NCI-H345 (cell line): Measurements from ENCODE around the gene PYGB.
"Not testable (repeated sequence)": the region's sequence is repeated elsewhere in the genome, so short reads cannot be mapped to it uniquely, and the experiment has no call there.

ENCODE experiments used
- DNase-seq: peaks from one replicate; lab custom pipeline; 2025; lab: John Stamatoyannopoulos, UW

PYGB gene

GRCh38 chr20:25249198-25249931 lies 1.5 kb downstream of the PYGB start:
- no peak for DNase-seq

DNA sequence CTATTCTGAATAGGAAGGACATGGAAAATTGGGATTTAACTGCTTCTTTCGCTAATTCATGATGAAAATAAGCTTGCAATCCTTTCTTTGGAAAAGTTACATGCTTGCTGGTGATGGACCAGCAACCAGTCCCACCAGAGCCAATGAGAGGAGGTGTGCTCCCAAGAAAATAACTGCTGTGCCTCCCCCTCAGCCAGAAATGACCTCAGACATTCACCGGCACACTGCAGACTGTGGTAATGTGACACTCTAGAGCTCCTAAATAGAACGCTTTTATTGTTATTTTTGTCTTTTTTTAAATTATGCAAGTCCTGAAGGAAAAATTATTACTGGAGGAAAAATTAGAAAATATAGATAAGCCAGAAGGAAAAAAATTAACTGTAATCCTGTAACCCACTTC lies 2.6 kb downstream of the PYGB start:
- no peak for DNase-seq

DNA sequence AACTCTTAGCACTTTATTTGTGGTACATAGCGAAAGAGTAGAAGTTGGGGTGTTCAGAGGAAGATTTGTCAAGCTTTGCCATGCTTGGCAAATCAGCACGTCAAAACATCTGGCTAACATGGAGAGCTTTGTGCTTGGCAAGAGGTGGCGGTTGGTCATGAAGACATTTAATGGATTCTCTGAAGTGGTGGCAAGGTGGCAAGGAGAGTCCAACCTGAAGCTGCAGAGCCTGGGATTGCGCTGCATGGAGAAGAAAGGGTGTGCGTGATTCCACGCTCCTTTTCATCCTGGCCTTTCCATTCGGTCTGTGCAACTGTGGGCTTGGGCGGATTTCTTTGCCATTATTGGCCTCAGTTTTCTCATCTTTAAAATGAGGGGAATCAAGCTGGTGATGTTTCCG lies 3.1 kb downstream of the PYGB start:
- DNase-seq: no peak

DNA sequence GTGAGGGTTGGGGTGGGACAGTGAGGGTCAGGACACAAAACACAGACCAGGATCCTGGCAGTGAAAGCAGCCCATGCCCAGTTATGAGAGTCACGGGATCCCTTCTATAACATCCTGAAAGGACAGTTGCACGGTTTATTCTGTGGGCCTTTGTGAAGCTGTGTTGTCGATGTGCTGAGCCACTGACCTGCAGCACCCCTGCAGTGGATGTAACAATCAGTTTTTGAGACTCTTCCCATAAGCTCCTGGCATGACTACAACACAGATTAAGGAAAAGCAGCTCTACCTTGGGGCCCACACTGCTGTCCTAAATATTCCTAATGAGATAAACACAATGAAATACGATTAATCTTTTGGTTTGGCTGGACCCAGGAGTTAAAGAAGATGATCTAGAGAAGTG lies 3.7 kb downstream of the PYGB start:
- no peak for DNase-seq

- no peak for DNase-seq
Observed at GRCh38 chr20:25252230-25252651, 4.4 kb downstream of the PYGB start.

DNA sequence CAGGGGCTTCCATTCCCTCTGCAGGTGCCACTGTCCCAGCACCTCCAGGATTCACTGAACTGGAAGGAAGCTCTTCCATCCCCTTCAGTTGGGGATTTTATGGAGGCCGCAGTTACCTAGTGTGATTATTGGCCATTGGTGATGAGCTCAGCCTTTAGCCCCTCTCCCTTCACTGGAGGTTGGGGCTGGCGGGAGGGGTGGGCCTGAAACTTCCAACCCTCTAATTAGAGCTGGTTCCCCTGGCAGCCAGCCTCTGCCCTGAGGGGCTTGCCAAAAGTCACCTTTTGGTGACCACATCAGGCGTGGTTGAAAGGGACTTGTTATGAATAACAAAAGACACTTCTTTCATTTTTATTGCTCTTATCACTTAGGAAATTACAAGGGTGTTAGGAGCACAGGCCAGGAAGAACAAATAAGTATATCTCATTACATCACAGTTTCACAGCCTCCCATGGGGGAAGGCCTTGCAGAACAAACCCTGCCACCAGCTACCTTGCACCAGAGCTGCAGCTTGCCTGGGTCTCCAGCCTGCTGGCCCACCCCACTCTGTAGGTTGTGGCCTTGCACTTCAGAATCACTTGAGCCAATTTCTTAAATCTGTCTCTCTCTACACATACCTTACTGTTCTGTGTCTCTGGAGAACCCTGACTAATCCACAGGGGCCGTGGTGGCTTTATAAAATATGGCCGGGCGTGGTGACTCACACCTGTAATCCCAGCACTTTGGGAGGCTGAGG lies 5.0 kb downstream of the PYGB start:
- DNase-seq: no peak

- DNase-seq: no peak
Observed at GRCh38 chr20:25253606-25254275, 5.9 kb downstream of the PYGB start.

DNA sequence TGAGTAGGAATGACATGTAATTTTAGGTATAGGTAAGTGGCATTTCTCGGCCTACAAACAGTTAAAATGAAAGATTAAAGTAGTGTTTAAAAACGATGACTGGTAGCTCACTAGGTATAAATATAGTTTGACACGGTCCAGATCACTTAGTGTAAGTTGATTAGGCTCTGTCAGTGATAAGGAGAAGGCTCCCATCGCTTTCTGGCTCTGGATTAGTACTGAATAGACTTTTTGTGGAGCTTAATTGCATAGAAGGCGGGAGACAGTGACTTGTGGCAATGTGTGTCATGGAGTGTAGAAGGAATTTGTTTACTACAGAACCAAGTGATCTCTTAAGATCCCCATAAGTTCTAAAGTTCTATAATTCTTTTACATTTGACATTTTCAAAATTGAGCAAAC lies 6.7 kb downstream of the PYGB start:
- no peak for DNase-seq

DNA sequence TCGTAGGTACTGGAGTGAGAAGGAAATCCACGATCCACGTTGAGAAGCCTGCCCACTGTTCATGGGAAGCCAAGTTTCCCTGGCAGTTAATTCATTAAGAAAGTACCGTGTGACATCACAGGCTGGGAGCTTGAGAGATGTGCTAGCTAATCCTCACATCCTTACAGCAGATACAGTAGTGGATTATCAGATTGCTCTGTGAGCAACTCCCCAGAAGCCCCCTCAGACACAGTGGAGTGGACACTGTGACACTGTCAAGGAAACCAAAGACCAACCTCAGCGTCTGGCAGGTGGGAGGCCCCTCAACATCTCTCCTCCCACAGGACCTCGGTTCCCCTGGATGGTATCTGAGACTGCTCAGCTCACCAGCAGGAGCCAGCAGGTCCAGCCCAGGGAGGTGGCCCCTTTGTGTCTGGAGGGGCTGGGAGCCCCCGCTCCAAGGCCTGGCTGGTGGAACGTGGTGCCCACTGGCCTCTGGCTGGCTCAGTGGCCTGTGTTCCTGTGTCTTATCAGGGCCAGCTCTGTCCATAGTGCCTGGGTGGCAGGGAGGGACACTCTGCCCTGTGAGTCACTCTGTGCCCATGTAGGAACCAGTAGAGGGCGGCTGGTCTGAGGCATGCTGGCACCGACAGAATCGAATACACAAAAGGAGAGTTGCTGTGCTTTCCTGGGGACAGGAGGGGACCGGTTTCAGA lies 7.2 kb downstream of the PYGB start:
- DNase-seq: no peak

DNA sequence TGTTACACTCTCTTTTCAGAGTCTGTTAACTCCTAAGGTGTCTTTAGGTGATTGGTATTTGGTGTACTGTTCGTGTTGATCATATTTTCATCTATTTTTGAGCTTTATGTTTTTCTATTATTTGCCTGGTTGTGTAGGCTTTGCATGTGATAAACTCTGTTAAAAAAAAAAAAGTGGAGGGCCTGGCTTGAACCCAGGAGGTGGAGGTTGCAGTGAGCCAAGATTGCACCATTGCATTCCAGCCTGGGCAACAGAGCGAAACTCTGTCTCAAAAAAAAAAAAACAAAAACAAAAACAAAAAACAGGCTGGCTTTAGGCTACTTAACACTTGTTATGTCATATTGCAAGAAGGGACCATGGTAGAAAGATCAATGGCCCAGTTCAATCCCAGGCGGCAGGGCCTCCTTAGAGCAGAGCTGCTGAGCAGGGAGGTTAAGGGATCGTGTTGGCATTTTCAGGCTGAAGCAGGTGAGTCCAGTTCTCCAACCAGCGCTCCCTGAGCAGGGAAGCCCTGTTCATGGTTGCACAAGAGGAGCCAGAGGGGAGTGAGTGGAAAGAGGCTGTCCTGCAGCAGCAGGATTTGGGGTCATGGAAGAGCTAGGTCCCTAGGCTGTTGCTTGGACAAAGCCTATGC lies 8.5 kb downstream of the PYGB start:
- DNase-seq: no peak

GRCh38 chr20:25257130-25257529 lies 9.2 kb downstream of the PYGB start:
- no peak for DNase-seq

DNA sequence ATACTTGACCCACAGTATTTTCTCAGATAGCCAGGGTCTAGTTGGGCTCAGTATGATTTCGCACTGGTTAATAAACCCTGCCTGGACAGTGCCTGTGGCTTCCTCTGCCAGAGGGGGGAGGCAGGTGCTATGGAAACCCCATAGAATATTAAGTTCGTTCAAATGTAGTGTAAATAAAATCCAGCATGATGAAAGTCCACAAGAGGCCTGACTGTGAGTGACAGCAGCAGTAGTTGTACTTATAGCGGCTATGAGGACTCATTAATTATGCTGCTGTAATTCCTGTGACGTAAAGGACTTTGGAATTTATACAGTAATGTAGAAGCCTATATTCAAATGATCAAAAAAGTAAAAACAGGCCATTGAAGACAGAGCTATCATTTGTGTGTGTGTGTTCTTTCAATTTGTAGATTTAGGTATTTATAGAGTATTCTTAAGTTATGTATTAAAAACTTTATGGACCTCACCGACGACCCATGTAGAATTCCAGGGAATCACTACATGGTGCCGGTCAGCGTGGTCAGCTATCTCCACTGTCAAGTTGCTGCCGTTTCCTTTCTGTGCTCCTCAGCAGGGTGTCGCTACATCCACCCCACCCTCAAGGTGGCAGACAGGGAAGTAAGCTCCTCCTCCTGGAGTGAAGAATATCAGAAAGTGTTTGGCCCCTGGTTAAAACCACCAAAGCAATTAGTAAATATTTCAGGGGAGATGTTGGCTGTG lies 10.0 kb downstream of the PYGB start:
- DNase-seq: no peak

- DNase-seq: no peak
Observed at GRCh38 chr20:25258476-25258805, 10.6 kb downstream of the PYGB start.

DNA sequence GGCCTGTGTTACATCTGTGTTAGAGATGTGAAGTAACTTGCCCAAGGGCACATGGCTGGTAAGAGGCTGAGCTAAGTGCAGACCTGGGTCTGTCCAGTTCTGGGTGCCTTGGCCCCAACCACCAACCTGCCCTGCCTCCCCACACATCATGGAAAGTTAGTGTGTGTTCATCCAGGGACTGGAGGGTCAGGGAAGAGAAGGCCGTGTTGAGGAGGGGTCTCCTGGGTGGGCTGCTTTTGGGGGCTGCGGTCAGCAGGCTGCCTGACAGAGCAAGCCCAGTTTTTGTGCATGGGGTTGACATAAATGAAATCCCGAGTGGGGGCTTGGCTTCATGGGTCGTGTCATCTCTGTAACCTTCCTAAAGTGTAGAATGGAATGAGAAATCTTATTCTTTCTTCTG lies 10.9 kb downstream of the PYGB start:
- no peak for DNase-seq

- no peak for DNase-seq
Observed at GRCh38 chr20:25259358-25259757, 11.5 kb downstream of the PYGB start.

GRCh38 chr20:25259788-25260254 lies 11.9 kb downstream of the PYGB start:
- no peak for DNase-seq

GRCh38 chr20:25260770-25261437 lies 13.0 kb downstream of the PYGB start:
- DNase-seq: not testable (repeated sequence)

DNA sequence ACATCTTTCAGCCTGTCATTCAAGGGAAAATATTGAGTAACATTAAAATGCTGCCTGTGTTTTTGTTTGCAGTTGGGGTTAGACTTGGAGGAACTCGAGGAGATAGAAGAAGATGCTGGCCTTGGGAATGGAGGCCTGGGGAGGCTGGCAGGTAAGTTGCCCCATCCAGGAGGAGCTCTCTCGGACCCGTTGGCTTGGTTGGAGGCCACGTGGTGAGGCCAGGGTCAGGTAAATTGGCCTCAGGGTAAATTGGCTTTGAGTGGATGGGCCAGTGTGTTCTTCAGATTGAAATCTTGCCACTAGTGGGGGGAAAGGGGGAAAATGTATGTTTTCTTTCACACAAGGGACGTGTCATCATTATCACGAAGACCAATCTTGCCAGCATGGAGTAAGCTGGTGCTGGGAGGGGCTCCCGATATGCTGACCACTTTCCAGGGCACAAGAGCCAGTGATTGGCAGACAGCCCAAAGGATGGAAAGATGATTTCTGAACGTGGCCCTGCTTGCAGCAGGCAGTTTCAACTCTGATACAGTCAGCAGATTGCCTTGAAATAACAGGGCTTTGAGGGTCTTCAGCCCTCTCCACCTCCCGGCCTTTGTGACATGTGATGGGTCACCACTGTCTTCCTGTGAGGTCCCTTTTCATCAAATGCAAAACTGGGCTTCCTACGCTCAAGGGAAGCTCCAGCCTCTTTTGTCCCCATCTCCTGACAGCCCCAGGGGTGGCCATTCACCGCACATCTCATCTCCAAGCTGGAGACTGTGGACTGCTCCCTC lies 21.4 kb downstream of the PYGB start:
- DNase-seq: no peak

DNA sequence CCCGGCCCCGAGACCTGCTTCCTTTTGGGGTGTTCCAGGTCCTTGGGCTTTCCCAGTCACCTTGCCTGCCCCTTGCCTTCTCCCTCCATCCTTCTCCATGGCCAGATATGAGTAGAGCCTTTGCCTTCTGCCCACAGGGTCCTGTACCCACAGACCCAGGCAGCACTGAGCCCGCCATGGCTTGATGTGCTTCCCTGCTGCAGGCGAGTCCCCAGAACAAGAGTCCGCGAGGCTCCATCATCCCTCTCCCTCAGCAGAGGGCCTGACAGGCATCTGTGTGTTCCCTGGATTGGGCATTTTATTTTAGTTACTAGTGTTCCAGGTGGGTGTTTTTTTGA lies 21.9 kb downstream of the PYGB start:
- DNase-seq: no peak

DNA sequence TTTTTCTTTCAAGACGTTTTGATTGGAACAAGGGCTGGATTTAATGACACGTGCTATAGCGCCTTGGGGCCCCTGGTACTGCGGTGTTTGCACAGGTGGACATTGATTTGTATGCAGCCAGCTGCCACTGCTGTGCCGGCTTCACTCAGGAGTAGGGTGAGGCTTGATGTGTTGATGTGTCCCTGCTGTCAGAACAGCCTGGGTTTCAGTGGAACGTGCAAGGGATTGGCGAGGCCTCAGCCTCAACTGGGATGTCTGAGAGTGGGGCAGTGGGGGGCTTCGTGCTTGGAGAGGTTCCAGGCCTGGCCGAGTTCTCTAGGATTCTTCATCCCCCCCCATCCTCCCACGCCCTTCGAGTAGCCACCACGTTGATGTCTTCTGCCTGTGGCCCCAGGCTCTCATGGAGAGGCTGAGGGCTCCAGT lies 23.0 kb downstream of the PYGB start:
- DNase-seq: peak; percentile 85
